ENCODE measurements around the gene C1orf167.

Gene C1orf167

DNA sequence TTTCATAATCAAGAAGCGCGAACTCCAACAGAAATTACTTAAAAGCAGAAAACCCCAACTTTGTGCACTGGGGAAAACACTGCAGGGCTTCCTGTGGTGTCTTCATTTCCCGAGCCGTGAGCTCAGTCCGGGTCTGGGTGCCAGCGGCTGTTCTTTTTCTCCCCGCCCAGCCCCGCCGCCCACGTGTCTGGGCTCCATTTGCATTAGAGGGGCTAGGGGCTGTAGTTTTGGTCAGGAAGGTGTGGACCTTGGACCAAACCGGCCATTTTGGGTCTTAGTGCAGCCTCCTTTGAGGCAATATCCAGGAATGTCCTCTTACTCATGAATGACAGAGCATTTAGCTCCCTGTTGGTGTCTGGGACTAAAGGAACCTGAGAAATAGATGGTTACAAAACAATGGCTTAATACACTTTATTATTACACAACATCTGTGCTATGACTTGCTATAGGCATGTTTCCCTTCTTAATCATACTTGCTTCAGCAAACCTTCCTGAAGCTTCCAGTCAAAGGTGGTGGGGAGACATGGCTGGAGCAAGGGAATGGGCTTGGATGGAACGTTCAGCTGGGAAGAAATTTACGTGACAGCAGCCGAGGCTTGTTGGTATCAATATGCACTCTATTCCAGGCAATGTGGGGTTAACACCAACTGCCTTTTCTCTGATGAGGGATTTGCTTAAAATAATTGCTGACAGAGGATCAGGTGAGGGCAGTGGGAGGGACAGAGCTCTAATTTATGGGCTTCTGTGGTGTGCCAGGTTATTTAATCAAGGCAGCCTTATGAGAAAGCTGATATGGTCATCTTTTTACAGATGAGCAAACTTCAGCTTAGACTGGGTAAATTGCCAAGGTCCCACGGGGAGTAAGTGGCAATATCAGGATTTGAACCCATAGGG is 25.0 kb upstream of the C1orf167 start:
- Histone ChIP-seq H3K79me2 (ENCODE audit: low read length) (peaks cover 7% of the 10 kb centered on the region), H3K4me1 (ENCODE audit: low read length) (peaks cover 40% of the 10 kb centered on the region), H3K4me2 (ENCODE audit: low read depth, low read length) (peak overlapping the region; percentile 96), H3K27ac (ENCODE audit: low read length) (peak overlapping the region; percentile 65), H3K4me3 (ENCODE audit: low read length) (peak overlapping the region; percentile 99), H3F3A (ENCODE audit: insufficient read depth, low read length) (peaks cover 24% of the 10 kb centered on the region), H4K20me1 (ENCODE audit: insufficient read depth, low read length) (no peaks in the 10 kb centered on the region), H3K36me3 (replicated peaks; ENCODE audit: insufficient read depth, low read length) (no peaks in the 10 kb centered on the region), H2AFZ (ENCODE audit: low read length) (peak overlapping the region; percentile 96), H3K9me2 (replicated peaks; ENCODE audit: insufficient read depth, low read length) (no peaks in the 10 kb centered on the region), H3K9me3 (replicated peaks; ENCODE audit: insufficient read depth, low read length) (no peaks in the 10 kb centered on the region), H3K9ac (ENCODE audit: low read length) (peak overlapping the region; percentile 91), H3K27me3 (replicated peaks; ENCODE audit: insufficient read depth, low read length) (no peaks in the 10 kb centered on the region)
- DNase-seq, result peak; percentile 73
- TF ChIP-seq, protein P1, sequence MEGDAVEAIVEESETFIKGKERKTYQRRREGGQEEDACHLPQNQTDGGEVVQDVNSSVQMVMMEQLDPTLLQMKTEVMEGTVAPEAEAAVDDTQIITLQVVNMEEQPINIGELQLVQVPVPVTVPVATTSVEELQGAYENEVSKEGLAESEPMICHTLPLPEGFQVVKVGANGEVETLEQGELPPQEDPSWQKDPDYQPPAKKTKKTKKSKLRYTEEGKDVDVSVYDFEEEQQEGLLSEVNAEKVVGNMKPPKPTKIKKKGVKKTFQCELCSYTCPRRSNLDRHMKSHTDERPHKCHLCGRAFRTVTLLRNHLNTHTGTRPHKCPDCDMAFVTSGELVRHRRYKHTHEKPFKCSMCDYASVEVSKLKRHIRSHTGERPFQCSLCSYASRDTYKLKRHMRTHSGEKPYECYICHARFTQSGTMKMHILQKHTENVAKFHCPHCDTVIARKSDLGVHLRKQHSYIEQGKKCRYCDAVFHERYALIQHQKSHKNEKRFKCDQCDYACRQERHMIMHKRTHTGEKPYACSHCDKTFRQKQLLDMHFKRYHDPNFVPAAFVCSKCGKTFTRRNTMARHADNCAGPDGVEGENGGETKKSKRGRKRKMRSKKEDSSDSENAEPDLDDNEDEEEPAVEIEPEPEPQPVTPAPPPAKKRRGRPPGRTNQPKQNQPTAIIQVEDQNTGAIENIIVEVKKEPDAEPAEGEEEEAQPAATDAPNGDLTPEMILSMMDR (IDR thresholded peaks at IDR 0.05; ENCODE audit: low read length), result no peak
- TF ChIP-seq EZH2 (optimal IDR thresholded peaks at IDR 0.05; ENCODE audit: low read depth, low read length), result no peak
- no peak for TF ChIP-seq EZH2phosphoT487 (IDR thresholded peaks at IDR 0.05; ENCODE audit: low read length)

DNA sequence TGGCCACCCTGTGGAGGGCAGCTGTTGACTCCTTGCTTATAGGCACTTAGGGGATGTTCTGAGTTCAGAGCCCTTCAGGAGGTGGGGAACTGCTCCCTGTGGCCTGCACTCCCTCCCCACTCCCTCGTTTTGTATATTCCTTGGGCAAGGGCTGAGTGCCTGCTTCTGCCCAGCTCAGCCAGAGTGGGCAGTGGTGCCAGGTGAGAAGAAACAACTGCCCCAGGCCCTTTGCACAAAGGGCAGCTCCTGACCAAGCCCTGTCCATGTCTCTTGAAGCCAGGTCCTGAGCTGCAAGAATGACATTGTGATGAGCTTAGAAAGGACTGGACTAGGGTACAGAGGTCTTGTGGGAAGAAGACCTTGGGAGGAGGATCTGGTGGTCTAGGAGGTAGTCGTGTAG is 23.9 kb upstream of the C1orf167 start:
- Histone ChIP-seq H3K36me3 (replicated peaks; ENCODE audit: insufficient read depth, low read length) (no peaks in the 10 kb centered on the region), H4K20me1 (ENCODE audit: insufficient read depth, low read length) (no peaks in the 10 kb centered on the region), H3K4me3 (ENCODE audit: low read length) (no peak overlapping the region), H3K9ac (ENCODE audit: low read length) (no peak overlapping the region), H3K9me2 (replicated peaks; ENCODE audit: insufficient read depth, low read length) (no peaks in the 10 kb centered on the region), H3K9me3 (replicated peaks; ENCODE audit: insufficient read depth, low read length) (no peaks in the 10 kb centered on the region), H3K27me3 (replicated peaks; ENCODE audit: insufficient read depth, low read length) (no peaks in the 10 kb centered on the region), H3K79me2 (ENCODE audit: low read length) (peaks cover 7% of the 10 kb centered on the region), H2AFZ (ENCODE audit: low read length) (no peak overlapping the region), H3K27ac (ENCODE audit: low read length) (no peak overlapping the region), H3K4me2 (ENCODE audit: low read depth, low read length) (no peak overlapping the region), H3K4me1 (ENCODE audit: low read length) (peaks cover 40% of the 10 kb centered on the region), H3F3A (ENCODE audit: insufficient read depth, low read length) (peaks cover 24% of the 10 kb centered on the region)
- no peak for DNase-seq
- TF ChIP-seq EZH2phosphoT487 (IDR thresholded peaks at IDR 0.05; ENCODE audit: low read length) (no peak), EZH2 (optimal IDR thresholded peaks at IDR 0.05; ENCODE audit: low read depth, low read length) (no peak)
- TF ChIP-seq, protein P1 (IDR thresholded peaks at IDR 0.05; ENCODE audit: low read length), result no peak

DNA sequence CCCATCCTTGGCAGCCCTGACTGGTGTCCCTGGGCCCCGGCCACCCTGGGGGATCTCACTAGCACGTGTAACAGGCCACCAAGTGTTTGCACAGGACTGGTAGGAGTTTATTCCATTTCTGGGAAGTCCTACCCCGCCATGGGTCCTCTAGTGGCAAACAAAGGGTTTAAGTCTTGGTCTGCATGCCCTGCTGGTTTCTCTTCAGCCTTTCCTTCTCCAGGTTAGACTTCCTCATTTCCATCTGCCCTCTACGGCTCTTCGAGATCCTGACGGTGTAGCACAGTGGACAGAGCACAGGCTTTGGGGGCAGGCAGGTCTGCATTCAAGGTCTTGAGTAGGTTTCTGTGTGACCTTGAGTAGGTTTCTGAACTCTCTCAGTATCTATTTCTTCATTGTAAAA is 23.2 kb upstream of the C1orf167 start:
- Histone ChIP-seq H3K9ac (ENCODE audit: low read length) (no peak overlapping the region), H3K4me3 (ENCODE audit: low read length) (no peak overlapping the region), H3F3A (ENCODE audit: insufficient read depth, low read length) (peaks cover 24% of the 10 kb centered on the region), H3K9me3 (replicated peaks; ENCODE audit: insufficient read depth, low read length) (no peaks in the 10 kb centered on the region), H3K27ac (ENCODE audit: low read length) (no peak overlapping the region), H3K9me2 (replicated peaks; ENCODE audit: insufficient read depth, low read length) (no peaks in the 10 kb centered on the region), H3K36me3 (replicated peaks; ENCODE audit: insufficient read depth, low read length) (no peaks in the 10 kb centered on the region), H3K27me3 (replicated peaks; ENCODE audit: insufficient read depth, low read length) (no peaks in the 10 kb centered on the region), H4K20me1 (ENCODE audit: insufficient read depth, low read length) (no peaks in the 10 kb centered on the region), H2AFZ (ENCODE audit: low read length) (no peak overlapping the region), H3K4me2 (ENCODE audit: low read depth, low read length) (no peak overlapping the region), H3K4me1 (ENCODE audit: low read length) (peaks cover 40% of the 10 kb centered on the region), H3K79me2 (ENCODE audit: low read length) (peaks cover 7% of the 10 kb centered on the region)
- DNase-seq, result no peak
- TF ChIP-seq, protein P1 (IDR thresholded peaks at IDR 0.05; ENCODE audit: low read length), result no peak
- TF ChIP-seq EZH2 (optimal IDR thresholded peaks at IDR 0.05; ENCODE audit: low read depth, low read length) (no peak), EZH2phosphoT487 (IDR thresholded peaks at IDR 0.05; ENCODE audit: low read length) (no peak)

Data from MM.1S (cell line).